Measurements from ENCODE around the gene PRMT1.
A peak's percentile ranks its signal among the peaks of the same experiment; 100 is the strongest.
"Not testable (repeated sequence)": the region's sequence is repeated elsewhere in the genome, so short reads cannot be mapped to it uniquely, and the experiment has no call there.

Gene PRMT1
- 56.4 to 64.2 reads per million in 2 donors for total RNA-seq

DNA sequence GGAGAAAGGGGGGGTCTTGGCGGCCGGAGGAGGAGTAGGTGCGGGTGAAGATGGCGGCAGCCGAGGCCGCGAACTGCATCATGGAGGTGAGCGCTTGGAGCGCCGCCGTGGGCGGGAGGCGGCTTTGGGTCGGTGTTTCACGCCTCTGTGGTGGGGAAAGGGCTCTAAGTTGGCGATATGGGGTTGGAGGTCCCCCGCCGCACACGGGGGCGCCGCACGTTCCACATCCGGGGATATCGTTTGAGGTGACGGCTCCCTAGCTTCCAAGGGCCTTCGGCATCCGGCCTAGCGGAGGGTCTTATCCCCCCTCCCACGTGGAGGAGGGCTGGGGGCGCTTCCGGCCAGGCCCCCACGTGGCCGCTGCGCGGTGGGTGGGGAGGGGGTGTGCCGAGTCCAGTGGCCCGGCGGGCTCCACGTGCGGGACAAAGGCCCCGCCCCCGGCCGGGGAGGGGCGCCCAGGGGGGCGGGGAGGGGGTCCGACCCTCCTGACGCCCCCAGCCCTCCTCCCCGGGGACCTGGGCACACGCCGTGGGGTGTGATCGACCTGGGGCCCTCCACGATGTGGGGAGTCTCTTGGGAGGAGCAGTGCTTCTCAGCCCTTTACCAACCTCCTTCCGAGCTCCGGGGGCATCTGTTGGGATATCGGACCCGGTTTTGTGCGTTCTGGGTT, at the start of gene PRMT1:
Gene PRMT1, plus strand, starts transcription at position 41 of the 670 bp plus-strand sequence. Its CDS starts 10 bp downstream, at position 51.
- peak in 4 of 5 experiments; percentile 40 to 59 (median 52) for DNase-seq

DNA sequence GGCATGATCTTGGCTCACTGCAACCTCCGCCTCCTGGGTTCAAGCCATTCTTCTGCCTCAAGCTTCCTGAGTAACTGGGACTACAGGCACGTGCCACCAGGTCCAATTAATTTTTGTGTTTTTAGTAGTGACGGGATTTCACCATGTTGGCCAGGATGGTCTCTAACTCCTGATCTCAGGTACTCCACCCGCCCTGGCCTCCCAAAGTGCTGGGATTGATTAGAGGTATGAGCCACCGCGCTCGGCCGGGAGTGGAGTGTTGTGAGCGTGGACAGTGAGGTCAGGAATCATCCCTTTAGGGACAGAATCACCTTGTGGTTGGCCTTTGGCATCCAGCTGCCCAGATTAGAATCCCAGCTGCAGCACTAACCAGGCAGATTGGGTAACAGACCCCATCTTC, 47.4 kb upstream of the PRMT1 start:
- no peak for DNase-seq

DNA sequence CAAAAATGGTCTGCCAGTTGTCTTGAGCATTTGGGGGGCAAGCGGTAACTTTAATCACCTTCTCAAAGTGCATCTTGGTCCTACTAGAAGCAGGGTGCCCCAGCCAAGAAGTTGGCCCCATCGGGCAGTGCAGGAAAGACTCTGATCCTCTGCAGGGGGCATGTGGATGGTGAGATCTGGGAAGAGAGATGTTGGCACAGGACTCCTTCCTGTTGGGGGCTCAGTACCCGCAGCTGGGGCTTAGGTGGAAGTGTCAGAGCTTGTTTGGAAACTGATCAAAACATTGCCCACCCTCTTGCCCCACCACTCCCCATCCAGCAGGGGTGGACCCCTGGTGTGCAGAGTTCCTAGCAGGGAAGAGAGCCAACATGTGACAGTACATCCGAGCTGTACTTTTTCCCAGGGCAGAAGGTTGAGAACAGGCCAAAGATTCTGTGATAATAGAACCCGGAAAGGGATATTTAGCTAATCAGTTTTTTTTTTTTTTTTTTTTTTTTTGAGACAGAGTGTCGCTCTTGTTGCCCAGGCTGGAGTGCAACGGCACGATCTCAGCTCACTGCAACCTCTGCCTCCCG, 46.0 kb upstream of the PRMT1 start:
- DNase-seq: no peak

DNA sequence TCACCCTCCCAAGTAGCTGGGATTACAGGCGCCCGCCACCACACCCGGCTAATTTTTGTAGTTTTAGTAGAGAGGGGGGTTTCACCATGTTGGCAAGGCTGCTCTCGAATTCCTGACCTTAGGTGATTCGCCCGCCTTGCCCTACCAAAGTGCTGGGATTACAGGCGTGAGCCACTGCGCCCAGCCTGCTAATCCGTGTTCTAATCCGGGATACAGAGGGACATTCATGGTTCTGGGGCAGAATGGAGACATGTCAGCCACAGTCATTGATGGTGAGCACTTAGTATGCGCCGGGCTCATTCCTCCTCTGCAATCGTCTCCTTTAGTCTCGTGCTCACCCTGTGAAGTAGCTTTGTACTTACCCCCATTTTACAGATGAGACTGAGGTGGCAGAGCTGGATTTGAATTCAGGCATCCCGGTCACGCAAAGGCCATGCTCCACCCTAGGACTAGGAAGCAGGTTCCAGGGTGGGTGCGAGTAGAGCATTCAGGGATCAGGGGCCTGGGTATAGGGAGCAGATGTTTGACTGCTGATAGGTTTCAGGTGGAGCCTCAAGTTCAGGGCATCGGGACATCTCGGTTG, 45.4 kb upstream of the PRMT1 start:
- DNase-seq: no peak

DNA sequence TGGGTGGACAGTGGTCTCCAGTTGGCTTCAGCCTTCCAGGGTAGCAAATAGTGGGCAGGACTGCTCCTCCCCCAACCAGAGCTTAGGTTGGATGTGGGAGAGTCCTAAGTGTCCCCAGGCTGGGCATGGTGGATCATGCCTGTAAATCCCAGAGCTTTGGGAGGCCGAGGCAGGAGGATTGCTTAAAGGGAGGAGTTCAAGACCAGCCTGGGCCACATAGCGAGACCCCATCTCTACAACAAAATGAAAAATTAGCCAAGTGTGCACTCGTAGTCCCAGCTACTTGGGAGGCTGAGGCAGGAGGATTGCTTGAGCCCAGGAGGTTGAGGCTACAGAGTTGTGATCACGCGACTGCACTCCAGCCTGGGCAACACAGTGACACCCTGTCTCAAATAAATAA, 44.5 kb upstream of the PRMT1 start:
- DNase-seq: no peak

DNA sequence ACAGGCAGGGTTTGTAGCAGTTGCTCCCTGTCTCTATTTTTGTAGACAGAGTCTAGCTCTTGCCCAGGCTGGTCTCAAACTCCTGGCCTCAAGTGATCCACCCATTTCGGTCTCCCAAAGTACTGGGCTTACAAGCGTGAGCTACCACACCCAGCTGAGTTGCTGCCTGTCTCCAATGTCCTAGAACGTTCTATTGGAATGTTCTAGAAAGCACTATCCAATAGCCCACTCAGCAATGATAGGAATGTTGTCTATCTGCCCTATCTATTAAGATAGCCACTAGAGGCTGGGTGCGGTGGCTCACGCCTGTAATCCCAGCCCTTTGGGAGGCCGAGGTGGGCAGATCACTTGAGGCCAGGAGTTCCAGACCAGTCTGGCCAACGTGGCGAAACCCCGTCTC, 43.8 kb upstream of the PRMT1 start:
- not testable (repeated sequence) for DNase-seq

DNA sequence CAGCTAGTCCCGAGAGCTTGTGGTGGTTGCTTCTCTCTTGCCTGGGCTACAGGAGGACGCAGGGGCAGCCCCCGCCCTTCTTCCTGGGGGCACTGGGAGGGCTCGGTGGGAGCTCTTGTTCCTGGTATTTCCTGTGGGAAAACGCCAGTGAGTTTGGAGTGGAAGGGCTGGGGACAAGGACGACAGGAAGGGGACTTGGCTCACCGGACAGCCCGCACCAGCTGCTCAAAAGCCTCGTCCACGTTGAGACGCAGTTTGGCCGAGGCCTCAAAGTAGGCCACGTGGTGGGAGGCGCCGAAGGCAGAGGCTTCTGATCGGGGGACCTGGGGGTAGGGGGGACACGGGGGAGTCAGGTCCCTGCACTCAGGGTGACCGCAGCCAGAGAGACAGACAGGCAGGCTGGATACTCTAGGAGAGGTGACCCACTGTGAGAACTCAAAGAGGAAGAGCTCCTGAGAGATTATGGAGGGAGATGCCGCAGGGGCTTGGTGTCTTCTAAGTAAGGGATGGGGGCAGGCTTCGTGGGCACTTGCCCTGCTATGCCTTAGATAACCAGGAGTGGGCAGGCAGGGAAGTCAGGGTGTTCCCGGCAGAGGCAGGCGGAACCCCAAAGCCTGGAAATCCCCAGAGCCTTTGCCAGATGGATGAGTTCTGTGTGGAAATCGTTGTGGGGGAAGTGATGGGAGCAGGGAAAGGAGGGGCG, 41.4 kb upstream of the PRMT1 start:
- DNase-seq: no peak

DNA sequence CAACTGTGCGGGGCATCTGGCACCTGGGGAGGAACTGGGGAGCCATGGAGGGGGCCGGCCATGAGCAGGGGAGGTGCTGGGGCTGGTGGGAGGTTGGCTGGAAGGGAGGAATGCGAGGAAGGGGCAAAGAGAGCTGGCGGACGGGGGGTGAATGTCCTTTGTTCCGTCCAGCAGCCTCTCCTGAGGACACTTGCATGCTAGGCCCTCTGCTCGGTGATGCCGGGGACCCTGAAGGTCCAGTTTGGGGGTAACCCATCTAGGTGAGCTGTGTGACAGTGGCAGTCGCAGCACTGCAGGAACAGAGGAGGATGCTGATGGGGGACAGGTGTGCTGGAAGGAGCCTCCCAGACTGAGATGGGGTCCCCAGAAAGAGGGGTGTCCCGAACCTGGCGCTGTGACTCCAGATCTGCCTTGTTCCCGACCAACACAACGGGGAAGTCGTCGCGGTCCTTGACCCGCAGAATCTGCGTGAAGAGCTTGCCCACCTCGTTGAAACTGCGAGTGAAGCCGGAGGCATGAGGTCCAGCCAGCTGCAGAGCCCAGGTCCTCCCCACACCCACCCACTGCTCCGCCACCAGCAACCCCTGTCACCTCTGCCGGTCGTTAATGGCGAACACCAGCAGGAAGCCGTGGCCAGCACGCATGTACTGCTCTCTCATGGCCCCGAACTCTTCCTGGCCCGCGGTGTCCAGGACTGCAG, 40.7 kb upstream of the PRMT1 start:
- DNase-seq: no peak

DNA sequence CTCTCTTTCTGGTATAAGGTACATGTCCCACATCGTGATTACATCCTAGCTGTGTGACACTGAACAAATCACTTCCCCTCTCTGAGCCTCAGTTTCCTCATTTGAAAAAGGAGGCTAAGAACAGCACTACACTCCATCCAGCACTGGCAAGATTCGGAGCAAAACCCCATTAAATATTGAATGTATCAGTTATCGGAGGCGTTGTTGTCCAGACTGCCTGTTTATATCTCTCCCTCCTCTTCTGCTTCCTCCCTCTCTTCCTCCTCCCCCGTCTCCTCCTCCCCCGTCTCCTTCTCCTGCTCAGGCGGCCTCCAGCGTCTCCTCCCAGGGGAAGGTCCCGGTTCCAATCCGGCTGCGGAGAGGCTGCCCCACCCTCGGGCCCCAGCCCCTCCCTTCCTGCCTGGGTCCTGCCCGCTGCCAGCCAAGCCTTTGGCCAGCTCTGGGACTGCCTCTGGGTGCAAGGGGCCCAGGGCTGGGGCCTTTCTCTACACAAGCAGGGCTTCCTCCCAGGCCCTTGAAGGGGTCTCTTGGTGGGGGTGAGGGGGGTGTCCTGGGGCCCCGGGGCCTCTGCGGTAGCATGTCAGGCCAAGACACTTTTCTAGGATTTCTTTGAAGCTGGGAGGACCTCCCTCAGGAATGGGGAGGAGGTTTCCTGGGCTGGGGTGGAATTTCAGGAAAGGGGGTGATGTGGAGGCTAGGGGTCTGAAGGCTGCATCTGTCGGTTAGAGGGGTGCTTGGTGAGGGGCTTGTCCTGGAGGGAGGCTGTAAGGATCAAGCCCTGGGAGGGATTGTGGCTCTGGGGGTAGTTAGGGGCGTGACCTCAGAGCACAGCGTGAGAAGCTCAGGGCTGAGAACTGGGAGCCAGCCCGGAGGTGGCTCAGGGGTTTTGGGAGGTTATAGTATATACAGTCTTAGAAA, 39.0 kb upstream of the PRMT1 start:
- DNase-seq: no peak

DNA sequence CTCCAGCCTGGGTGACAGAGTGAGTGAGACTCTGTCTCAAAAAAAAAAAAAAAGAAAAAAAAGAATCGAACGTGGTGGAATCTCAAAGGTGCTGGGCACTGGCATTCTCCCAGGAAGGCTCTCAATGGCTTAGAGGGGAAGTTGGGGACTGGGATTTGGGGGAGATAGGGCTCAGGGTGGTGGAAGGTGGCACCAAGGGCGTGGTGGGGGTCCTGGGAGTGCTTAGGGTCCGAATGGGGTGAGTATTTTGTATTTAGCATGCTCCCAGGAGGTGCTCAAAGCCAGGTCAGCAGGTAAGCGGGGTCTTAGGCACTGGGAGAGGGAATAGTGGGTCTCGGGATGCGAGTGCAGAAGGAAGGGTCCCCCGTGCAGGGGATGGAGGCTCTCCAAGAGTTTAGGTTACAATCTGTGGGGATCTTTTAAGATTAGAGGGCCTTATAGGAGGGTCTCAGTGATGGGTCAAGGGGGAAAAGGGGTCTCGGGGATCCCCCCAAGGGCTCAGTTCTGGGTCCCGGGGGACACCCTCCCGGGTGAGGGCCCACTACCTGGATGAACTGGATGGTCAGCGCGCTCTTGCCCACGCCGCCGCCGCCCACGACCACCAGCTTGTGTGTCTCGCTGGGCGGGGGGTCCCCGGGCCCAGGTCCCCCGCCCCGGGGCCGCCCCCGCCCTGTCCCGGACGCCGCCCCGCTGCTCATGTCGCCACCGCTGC, 37.5 kb upstream of the PRMT1 start:
- no peak for DNase-seq

DNA sequence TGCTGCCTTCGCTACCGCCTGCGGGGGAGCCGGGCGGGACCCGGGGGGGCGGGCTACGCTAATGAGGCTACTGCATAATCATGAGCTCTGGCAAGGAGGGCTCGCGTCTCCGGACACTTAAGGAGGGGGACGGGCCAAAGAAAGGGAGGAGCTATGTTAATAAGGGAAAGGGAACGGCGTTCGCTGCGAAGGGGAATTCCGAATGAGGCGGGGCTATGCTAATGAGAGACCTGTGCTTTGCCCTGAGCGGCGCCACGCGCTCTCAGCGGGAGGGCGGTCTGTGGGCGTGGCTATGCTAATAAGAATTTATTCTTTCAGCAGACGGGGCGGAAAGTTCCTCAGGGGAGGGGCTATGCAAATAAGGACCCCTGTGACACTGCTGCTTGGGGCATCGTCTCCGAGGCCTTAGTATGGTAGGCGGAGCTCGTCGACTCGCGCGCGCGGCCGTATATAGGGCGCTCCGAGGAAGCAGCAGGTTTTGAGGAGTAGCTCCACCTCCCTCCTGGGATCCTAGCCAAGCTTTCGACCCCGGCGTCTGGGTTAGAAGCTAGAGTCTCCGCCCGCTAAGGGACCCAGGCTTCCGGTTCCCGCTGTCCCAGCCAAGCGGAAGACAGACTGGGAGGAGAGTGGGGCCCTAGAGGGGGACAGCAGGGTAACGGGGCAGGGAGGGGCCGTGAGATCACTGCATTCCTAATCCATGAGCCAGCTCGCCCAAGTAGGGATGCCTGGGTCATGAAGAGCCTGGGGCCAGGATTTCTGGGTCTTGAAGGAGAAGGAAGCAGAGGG, 36.8 kb upstream of the PRMT1 start, which contains the start of gene RRAS:
Gene RRAS, minus strand, starts transcription at position 31 of the 786 bp plus-strand sequence. CDS start 45 bp downstream, outside the sequence.
- DNase-seq: peak; percentile 96 to 100 (median 100)

DNA sequence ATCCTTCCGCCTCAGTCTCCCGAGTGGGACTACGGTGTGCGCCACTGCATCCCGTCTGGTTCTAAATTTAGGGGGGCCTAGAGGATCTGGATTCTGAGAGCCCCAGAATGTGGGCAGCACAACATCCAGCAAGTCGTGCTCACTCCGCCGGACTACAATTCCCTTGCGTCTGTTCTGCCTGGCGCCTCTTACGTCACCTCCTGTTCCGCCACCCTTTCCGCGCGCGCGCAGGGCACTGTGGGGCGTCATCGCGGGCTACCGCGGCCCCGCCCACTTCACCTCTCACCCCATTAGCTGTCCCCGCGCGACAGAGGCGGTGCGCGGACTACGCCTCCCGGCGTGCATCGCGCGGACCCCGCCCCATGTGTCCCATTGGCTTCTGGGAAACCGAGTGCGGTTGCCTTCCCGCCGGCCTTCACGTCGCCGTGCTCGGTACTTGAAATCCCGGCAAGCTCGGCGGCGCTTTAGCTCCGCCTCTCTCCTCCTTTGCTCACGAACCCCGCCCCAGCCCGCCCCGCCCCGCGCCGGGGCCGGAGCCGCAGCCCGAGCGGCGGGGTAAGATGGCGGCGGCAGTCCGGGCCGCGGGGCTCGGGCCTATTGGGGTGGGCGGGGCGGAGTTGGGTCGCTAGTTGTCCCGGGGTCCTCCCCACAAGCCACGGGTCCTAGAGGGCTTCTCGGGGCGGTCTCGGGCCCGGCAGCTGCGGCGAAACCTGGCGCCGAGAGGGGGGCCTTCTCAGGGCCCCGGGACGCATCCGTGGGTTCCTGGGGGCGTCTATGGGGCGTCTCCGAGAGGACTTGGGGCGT, 35.2 kb upstream of the PRMT1 start, which contains the start of gene SCAF1:
Gene SCAF1, plus strand, starts transcription at position 522 of the 804 bp plus-strand sequence. CDS start 2,818 bp downstream, outside the sequence.
- peak; percentile 98 to 100 (median 99) for DNase-seq

DNA sequence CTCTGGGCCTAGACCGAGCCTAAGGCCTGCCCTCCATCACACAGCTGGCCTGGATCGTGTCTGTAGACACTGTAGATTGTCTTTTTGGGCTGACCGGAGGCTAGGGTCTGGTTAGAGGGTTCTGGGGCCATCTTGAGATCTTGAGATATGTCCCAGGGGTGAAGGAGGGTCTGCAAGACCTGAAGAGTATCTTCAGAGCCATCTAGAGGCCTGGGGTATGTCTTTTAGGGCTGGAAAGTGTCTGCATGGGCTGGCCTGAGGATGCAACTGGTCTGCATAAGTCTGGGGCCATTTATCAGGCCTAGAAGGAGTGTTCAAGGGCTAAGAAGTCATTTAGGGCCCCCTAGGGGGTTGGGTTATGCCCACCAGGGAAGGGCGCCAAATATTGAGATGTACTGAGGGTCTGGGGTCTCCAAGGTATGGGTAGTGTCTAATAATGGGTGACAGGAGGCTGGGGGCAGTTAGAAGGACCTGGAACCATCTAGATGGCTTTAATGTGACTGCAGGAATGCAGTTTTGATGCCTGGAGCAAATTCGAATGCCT, 34.5 kb upstream of the PRMT1 start:
- no peak for DNase-seq

DNA sequence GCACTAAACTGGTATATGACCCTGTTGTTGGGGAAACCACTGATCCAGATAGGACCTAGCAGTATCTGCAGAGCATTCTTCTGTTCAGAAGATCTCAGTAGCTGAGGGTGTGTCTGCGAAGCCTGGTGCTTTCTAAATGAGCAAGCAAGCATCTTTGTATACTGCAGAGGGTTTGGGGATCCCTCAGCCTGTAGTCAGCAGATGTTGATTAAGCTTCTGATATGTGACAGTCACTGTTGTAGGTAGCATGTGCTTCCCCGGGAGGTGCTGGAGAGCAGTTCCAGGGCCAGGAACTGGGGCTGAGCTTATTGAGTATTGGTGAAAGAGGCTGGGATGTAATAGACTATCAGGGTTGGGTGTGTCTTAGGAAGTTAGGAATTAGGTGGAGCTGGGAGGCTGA, 33.6 kb upstream of the PRMT1 start:
- peak in 1 of 5 experiments; percentile 88 for DNase-seq

DNA sequence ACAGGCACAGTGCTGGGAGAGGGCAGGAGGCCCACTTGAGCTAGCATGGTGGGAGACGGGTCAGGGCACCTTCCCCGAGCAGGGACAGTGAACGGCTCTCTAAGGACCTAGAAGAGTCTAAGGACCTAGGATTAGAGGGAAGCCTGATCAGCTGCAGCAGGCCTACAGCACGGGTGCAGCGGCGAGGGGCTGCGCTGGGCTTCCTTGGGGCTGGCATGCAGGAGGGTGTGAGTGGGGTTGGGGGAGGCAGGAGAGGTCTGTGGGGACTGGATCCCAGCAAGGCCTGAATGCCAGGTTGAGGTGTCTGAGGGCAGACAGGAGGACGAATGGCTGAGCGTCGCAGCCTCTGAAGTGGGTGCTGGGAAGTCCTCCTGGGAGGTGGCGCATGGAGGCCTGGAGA, 31.5 kb upstream of the PRMT1 start:
- no peak for DNase-seq

DNA sequence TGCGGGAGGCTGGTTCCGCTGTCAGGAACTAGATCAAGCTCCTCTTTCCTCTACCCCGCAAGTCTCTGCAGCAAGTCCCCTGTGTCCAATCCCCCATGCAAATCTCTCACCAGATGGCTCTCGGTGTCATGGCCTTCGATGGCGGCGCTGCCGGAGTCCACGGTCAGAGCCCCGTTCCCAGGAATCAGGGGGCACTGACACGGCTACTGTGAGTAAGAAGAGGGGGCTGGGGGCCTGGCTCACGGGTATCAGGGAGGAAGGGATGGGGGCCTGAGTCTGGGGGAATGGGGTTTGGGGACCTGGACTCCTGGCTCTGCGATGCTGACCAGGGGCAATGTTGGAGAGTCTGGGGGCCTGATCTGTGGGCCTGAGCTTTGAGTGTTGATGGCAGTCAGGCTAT, 31.1 kb upstream of the PRMT1 start:
- no peak for DNase-seq

DNA sequence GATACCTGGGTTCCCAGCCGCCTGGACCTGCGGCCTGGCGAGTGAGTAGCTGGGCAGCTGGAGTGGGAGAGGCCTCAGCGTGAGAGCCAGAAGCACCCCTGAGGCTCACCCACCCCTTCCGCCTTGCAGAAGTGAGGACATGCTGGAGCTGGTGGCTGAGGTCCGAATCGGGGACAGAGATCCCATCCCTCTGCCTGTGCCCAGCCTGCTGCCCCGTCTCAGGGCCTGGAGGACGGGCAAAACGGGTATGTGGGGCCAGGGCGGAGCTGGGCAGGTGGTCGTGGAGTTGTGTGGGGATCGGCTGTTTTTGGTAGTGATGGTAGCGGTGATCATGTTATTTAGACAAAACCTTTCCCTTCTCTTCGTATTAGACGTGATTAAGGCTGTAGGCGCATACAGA, 30.5 kb upstream of the PRMT1 start:
- DNase-seq: no peak

DNA sequence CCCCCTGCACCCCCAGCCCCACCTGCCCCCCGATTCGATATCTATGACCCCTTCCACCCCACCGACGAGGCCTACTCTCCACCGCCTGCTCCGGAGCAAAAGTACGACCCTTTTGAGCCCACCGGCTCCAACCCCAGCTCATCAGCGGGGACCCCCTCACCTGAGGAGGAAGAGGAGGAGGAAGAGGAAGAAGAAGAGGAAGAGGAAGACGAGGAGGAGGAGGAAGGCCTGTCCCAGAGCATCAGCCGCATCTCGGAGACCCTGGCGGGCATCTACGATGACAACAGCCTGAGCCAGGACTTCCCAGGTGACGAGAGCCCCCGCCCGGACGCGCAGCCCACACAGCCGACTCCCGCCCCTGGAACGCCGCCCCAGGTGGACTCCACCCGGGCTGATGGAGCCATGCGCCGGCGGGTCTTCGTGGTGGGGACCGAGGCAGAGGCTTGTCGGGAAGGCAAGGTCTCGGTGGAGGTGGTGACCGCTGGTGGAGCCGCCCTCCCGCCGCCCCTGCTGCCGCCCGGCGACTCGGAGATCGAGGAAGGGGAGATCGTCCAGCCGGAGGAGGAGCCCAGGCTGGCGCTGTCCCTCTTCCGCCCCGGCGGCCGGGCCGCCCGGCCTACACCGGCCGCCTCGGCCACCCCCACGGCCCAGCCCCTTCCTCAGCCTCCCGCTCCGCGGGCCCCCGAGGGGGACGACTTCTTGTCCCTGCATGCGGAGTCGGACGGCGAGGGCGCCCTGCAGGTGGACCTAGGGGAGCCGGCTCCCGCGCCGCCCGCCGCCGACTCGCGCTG, 25.8 kb upstream of the PRMT1 start:
- no peak for DNase-seq
